ENCODE results near the gene GABARAP.

DNA sequence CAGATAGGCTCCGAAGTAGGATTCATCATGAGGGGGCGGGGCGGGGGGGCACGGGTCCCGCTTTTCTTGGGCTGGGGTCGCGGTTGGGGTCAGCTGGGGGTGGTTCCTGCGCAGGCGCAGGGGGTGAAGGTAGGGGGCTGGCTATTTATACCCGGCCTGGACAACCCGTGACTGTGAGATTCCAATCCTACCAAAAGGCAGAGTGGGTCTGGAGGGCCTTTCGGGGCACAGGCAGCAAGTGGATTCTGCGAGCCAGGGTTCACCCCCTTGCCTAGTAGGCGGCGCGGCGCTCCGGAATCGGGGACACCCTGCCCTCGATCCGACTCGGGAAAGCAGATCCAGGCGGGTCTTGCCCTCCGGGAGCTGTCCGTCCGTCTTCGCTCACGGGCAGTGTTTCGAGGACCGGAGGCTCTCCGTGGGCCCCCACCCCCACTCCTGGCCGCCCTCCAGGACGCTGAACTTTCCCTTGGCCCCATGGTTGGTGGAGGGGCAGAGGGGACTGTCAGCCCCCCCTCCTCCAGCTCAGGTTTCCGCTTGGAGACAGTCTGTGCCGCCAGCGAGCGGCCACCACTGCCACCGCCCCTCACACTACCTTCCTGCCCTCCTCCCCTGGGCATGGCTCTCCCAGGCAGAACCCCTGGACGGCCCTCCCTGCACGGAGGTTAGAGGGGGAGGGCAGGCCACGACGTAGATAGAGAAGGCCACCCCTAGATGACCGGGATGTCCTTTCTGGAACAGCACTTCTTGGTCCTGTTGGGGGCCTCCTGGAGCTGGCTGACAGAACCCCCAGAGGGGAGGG lies 39.9 kb upstream of the GABARAP start:
- TF ChIP-seq CTCF (IDR thresholded peaks at IDR 0.05), result no peak
- TF ChIP-seq POLR2A (IDR thresholded peaks at IDR 0.05), result no peak
